DND-41 (cell line): Measurements from ENCODE around the gene SUCO.

Experiments
- ATAC-seq: fragments of 200-7000 bp; cut with Tn5 transposase; 3 replicates; pipeline ENCODE4 v1.9.1; 2021; ENCODE audit warnings: low read depth; ENCODE audit not compliant: insufficient read depth
- DNase-seq: peaks from one replicate; pipeline ENCODE4 v3.0.0-alpha.2; 2020
- H2AFZ ChIP-seq: 2 replicates; pipeline ENCODE4 v1.6.0; 2012; ENCODE audit warnings: low read depth, low read length
- H3K27ac ChIP-seq: 2 replicates; pipeline ENCODE4 v1.5.1; 2012; ENCODE audit warnings: low read length, inconsistent platforms
- H3K27me3 ChIP-seq: fragments of 200-600 bp; sonication (generic); 2 replicates; pipeline ENCODE4 v1.6.0; 2012; ENCODE audit warnings: low read length, mild to moderate bottlenecking, inconsistent platforms; ENCODE audit not compliant: insufficient read depth, poor library complexity
- H3K36me3 ChIP-seq: 2 replicates; pipeline ENCODE4 v1.5.1; 2012; ENCODE audit warnings: low read length, inconsistent platforms; ENCODE audit not compliant: insufficient read depth
- H3K4me1 ChIP-seq: 2 replicates; pipeline ENCODE4 v1.5.1; 2012; ENCODE audit warnings: mild to moderate bottlenecking, low read length; ENCODE audit not compliant: insufficient read depth
- H3K4me2 ChIP-seq: 2 replicates; pipeline ENCODE4 v1.6.0; 2012; ENCODE audit warnings: mild to moderate bottlenecking, moderate library complexity, low read length, inconsistent platforms; ENCODE audit not compliant: insufficient read depth
- H3K4me3 ChIP-seq, 2 experiments: fragments of 200-600 bp in 1 of 2; shearing (Covaris generic) in 1 of 2; 2 replicates each; pipeline ENCODE4 v1.5.1; 2012 to 2016; ENCODE audit warnings: inconsistent platforms in 2 of 2, low read length in 2 of 2, mild to moderate bottlenecking in 2 of 2, low read depth in 1 of 2, moderate library complexity in 1 of 2
- H3K79me2 ChIP-seq: 2 replicates; pipeline ENCODE4 v1.6.0; 2012; ENCODE audit warnings: low read length, inconsistent platforms; ENCODE audit not compliant: insufficient read depth
- H3K9ac ChIP-seq: 2 replicates; pipeline ENCODE4 v1.6.0; 2012; ENCODE audit warnings: low read depth, mild to moderate bottlenecking, inconsistent platforms, low read length, moderate library complexity
- H3K9me3 ChIP-seq: 2 replicates; pipeline ENCODE4 v1.5.1; 2012; ENCODE audit warnings: low read length, moderate library complexity, mild to moderate bottlenecking, inconsistent platforms; ENCODE audit not compliant: insufficient read depth, severe bottlenecking
- H4K20me1 ChIP-seq: 2 replicates; pipeline ENCODE4 v1.6.0; 2012; ENCODE audit warnings: low read length; ENCODE audit not compliant: insufficient read depth
- EZH2 ChIP-seq: IDR thresholded peaks from 3 replicates; pipeline ENCODE4 v1.6.1; 2012; ENCODE audit warnings: borderline replicate concordance, low read depth, mild to moderate bottlenecking, moderate library complexity, low read length, inconsistent platforms; ENCODE audit not compliant: severe bottlenecking
- TF ChIP-seq, protein P1 (sequence below): IDR thresholded peaks from 2 replicates; pipeline ENCODE4 v1.5.1; 2012; ENCODE audit warnings: borderline replicate concordance, low read length, moderate library complexity, mild to moderate bottlenecking; ENCODE audit not compliant: poor library complexity, severe bottlenecking; ENCODE audit errors: extremely low read depth

The SUCO gene

DNA sequence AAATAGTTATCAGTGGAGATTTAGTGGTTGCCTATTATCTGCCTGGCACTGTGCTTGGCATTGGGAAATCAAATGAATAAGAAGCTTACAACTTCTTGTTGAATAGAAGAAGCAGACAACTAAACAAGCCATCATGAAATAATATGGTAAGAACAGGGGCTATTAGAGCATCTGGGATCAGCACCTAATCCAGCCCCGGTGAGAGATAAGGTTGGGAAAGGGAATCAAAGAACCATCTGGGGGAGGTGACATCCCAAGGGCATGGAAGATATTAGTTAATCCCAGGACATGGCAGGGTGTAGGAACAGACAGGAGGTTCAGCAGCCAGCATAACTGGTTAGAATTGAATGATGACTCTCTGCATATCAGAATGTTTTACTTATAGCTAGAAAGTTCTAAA, 36.3 kb upstream of the SUCO start:
- DNase-seq: no peak
- H3K9me3 ChIP-seq: no peaks in the 10 kb centered on the region
- peaks cover 2% of the 10 kb centered on the region for H3K27me3 ChIP-seq
- no peak overlapping the region for H3K4me3 ChIP-seq
- no peaks in the 10 kb centered on the region for H3K79me2 ChIP-seq
- no peaks in the 10 kb centered on the region for H4K20me1 ChIP-seq
- H2AFZ ChIP-seq: no peak overlapping the region
- no peak overlapping the region for H3K27ac ChIP-seq
- no peak overlapping the region for H3K9ac ChIP-seq
- no peaks in the 10 kb centered on the region for H3K36me3 ChIP-seq
- no peak for ATAC-seq
- no peak for TF ChIP-seq EZH2
- TF ChIP-seq, protein P1, sequence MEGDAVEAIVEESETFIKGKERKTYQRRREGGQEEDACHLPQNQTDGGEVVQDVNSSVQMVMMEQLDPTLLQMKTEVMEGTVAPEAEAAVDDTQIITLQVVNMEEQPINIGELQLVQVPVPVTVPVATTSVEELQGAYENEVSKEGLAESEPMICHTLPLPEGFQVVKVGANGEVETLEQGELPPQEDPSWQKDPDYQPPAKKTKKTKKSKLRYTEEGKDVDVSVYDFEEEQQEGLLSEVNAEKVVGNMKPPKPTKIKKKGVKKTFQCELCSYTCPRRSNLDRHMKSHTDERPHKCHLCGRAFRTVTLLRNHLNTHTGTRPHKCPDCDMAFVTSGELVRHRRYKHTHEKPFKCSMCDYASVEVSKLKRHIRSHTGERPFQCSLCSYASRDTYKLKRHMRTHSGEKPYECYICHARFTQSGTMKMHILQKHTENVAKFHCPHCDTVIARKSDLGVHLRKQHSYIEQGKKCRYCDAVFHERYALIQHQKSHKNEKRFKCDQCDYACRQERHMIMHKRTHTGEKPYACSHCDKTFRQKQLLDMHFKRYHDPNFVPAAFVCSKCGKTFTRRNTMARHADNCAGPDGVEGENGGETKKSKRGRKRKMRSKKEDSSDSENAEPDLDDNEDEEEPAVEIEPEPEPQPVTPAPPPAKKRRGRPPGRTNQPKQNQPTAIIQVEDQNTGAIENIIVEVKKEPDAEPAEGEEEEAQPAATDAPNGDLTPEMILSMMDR: no peak
- no peaks in the 10 kb centered on the region for H3K4me1 ChIP-seq
- no peak overlapping the region for H3K4me2 ChIP-seq

DNA sequence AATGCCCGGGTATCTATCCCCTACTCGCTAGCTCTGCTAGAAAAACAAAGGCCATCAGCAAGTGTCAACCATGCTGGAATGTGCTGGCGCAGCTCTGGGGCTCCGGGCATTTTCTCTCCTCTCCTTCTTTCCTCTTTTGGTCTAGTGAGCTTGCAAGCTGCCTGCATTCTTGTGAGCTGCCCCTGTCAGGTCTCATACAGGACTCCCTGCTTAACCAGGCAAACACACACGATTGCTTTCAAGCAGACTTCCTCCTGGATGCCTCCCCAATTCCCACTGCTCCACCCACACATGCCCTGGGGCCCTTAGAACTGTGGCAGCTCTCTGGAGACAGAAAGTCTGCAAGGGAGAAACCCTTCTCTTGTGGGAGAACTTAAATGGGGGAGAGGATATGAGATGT, 35.7 kb upstream of the SUCO start:
- no peaks in the 10 kb centered on the region for H4K20me1 ChIP-seq
- H3K4me3 ChIP-seq: no peak overlapping the region
- no peaks in the 10 kb centered on the region for H3K27me3 ChIP-seq
- no peak overlapping the region; the same call in 1 of the 2 replicates for H2AFZ ChIP-seq
- TF ChIP-seq EZH2: no peak
- TF ChIP-seq, protein P1: no peak
- no peaks in the 10 kb centered on the region for H3K4me1 ChIP-seq
- no peak overlapping the region for H3K27ac ChIP-seq
- H3K4me2 ChIP-seq: no peak overlapping the region
- H3K9me3 ChIP-seq: no peaks in the 10 kb centered on the region
- H3K79me2 ChIP-seq: no peaks in the 10 kb centered on the region
- H3K36me3 ChIP-seq: no peaks in the 10 kb centered on the region
- ATAC-seq (no peak), DNase-seq (no peak)
- H3K9ac ChIP-seq: no peak overlapping the region

- Histone ChIP-seq H2AFZ (no peak overlapping the region), H3K27ac (no peak overlapping the region), H3K27me3 (no peaks in the 10 kb centered on the region), H3K79me2 (no peaks in the 10 kb centered on the region), H3K9ac (no peak overlapping the region), H3K4me2 (no peak overlapping the region), H3K9me3 (no peaks in the 10 kb centered on the region), H4K20me1 (no peaks in the 10 kb centered on the region), H3K4me3 (no peak overlapping the region), H3K36me3 (no peaks in the 10 kb centered on the region), H3K4me1 (no peaks in the 10 kb centered on the region)
- ATAC-seq: no peak
- TF ChIP-seq, protein P1: no peak
- no peak for TF ChIP-seq EZH2
- no peak for DNase-seq
Observed at GRCh38 chr1:172498857-172499256, 34.1 kb upstream of the SUCO start.

DNA sequence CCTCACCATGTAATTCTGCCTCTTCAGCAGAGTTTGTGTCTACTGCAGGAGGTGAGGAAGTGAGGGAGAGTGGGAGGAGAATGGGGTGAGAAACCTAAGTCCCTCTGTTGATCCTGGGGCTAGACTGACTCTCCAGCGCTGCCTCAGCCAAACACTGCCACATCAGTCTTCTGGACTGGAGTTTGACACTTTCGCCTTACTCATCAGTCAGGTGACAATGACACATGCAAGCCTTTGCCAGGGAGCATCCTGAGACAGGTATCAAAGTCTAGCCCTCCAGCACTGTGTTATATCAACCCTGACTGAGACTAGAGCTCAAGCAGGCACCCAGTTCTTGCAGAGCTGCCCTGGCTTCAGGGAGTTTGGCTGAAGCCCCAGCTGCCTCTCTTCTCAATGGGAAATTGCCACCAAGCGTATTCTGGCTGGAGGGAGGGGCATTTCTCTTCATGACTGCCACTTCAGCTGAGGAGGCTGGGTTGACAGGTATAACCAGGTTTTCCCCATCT, 33.3 kb upstream of the SUCO start:
- no peak for TF ChIP-seq EZH2
- TF ChIP-seq, protein P1: no peak
- Histone ChIP-seq H3K4me2 (no peak overlapping the region), H3K36me3 (no peaks in the 10 kb centered on the region), H4K20me1 (no peaks in the 10 kb centered on the region), H3K9ac (no peak overlapping the region), H2AFZ (no peak overlapping the region), H3K27me3 (no peaks in the 10 kb centered on the region), H3K27ac (no peak overlapping the region), H3K4me3 (no peak overlapping the region), H3K79me2 (no peaks in the 10 kb centered on the region), H3K9me3 (no peaks in the 10 kb centered on the region), H3K4me1 (no peaks in the 10 kb centered on the region)
- ATAC-seq: no peak
- no peak for DNase-seq
